CD4-positive, alpha-beta T cell treated with Interleukin-2 at 100 ng/mL for 4 hours (primary cell): ENCODE data around the gene SLC17A3.

Source experiments
- DNase-seq: peaks from one replicate; pipeline ENCODE4 v3.0.0-alpha.2; 2020; ENCODE audit warnings: low spot score

Gene SLC17A3

GRCh38 chr6:25874118-25874517 is at the start of gene SLC17A3:
Gene SLC17A3 (minus strand): TSS chr6:25874243. CDS start chr6:25868387, 5,856 bp downstream.
- no peak for DNase-seq

- no peak for DNase-seq
Measured at GRCh38 chr6:25922301-25922700, 48.3 kb upstream of the SLC17A3 start.

GRCh38 chr6:25921525-25922203 is 47.6 kb upstream of the SLC17A3 start:
- DNase-seq, result no peak

GRCh38 chr6:25919657-25920056 is 45.6 kb upstream of the SLC17A3 start:
- no peak for DNase-seq

GRCh38 chr6:25918083-25918683 is 44.1 kb upstream of the SLC17A3 start:
- DNase-seq, result no peak

- DNase-seq, result no peak
Measured at GRCh38 chr6:25916789-25917490, 42.9 kb upstream of the SLC17A3 start.

- no peak for DNase-seq
Measured at GRCh38 chr6:25916330-25916729, 42.3 kb upstream of the SLC17A3 start.

- no peak for DNase-seq
Measured at GRCh38 chr6:25913741-25914140, 39.7 kb upstream of the SLC17A3 start.

- DNase-seq, result no peak
Measured at GRCh38 chr6:25911351-25911750, 37.3 kb upstream of the SLC17A3 start.

- no peak for DNase-seq
Measured at GRCh38 chr6:25907475-25908014, 33.5 kb upstream of the SLC17A3 start.

- no peak for DNase-seq
Measured at GRCh38 chr6:25903467-25904099, 29.5 kb upstream of the SLC17A3 start.

- no peak for DNase-seq
Measured at GRCh38 chr6:25902071-25902470, 28.0 kb upstream of the SLC17A3 start.

GRCh38 chr6:25900843-25901242 is 26.8 kb upstream of the SLC17A3 start:
- DNase-seq, result no peak

GRCh38 chr6:25899580-25900408 is 25.8 kb upstream of the SLC17A3 start:
- DNase-seq, result no peak

- DNase-seq, result no peak
Measured at GRCh38 chr6:25899123-25899522, 25.1 kb upstream of the SLC17A3 start.

- DNase-seq, result no peak
Measured at GRCh38 chr6:25898289-25898977, 24.4 kb upstream of the SLC17A3 start.

- no peak for DNase-seq
Measured at GRCh38 chr6:25896252-25896651, 22.2 kb upstream of the SLC17A3 start.

- DNase-seq, result no peak
Measured at GRCh38 chr6:25895771-25896170, 21.7 kb upstream of the SLC17A3 start.

- DNase-seq, result no peak
Measured at GRCh38 chr6:25893778-25894177, 19.7 kb upstream of the SLC17A3 start.

GRCh38 chr6:25892877-25893276 is 18.8 kb upstream of the SLC17A3 start:
- DNase-seq, result no peak
